ENCODE results near the gene ZNF831.
A peak's percentile ranks its signal among the peaks of the same experiment; 100 is the strongest.

The ZNF831 gene

DNA sequence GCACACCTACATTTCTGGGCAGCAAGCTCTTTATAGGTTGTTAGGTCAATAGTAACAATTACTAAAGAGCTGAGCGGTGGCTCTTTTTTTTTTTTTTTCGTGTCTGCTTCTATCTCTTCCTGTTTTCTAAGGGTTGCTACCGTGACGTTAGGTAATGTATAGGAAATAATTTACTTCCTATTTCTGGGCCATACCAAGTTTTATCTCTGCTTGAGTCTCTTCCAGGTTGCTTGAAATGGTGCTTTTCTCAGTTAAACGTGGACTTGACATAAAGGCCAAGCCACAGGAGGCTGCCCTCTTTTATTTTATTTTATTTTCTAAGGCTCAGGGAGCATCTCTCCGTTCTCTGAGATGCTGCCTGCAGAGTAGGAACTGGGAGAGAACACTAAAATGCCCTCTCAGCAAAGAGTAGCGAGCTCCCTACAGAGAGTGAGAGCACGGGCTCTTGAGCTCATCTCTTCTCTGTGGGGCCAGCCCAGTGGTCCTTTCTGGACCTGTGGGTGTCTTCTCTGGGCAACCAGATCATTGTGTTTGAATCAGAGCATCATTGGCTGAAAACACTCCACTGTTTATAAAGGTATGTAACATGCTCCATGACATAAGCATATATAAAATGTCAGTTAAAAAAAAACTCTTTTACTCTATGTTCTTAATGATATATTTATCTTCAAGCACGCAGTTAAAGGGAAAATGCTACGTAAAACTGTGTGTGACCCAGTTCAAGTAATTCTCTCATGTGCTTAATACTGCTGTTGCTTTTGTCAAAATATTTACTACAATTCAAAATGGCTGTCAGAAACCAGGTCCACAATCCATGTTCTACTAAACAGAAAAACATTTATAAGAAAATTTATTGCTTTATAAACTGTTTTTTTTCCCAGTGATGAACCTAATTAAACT is at the start of gene ZNF831:
Gene ZNF831 (plus strand): TSS at position 191 of the 900 bp plus-strand sequence. CDS start 27,199 bp downstream, outside the sequence.
- no peak for DNase-seq (ENCODE audit: low read depth in 2 of 2, low spot score in 1 of 2)

DNA sequence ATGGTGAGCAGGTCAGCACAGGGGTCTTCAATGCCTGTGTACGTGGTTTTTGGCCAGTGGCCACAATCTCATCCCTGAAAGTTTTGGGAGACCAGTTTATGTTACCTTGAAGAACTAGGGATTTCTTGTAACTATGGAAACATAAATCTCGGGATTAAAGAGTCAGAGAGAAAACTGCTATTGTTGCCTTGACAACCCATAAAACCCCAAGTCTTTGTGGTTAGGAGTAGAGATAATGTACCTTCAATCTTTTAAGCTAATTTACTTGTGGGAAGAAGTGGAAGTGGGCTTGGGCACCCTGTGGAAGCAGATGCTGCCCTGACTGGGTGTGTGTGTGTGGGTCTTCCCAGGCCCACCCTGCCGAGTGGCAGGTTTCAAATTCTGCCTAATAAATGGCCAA is 46.1 kb upstream of the ZNF831 start:
- DNase-seq (ENCODE audit: low read depth in 2 of 2, low spot score in 1 of 2): no peak

GRCh38 chr20:59118855-59119254 is 44.8 kb upstream of the ZNF831 start:
- DNase-seq (ENCODE audit: low read depth in 2 of 2, low spot score in 1 of 2): no peak

DNA sequence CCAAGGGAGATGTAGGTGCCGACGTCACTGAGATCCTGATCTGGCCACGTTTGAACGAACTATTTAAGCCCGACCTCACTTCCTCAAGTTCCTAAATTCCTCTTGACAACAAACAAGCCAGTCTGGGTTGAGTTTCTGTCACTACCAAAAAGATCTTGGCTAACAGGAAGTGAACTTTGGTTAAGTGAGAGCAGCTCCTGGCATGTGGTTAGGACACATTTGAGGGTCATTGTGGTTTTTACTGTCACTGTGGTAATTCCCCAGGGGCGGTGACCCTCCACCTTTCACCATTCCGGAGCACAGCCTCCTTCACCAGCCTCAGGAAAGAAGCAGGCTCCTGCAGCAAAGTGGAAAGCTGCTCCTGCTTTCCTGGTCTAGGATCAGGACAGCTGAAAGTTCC is 43.1 kb upstream of the ZNF831 start:
- no peak for DNase-seq (ENCODE audit: low read depth in 2 of 2, low spot score in 1 of 2)

GRCh38 chr20:59120919-59121318 is 42.7 kb upstream of the ZNF831 start:
- DNase-seq (ENCODE audit: low read depth in 2 of 2, low spot score in 1 of 2): no peak

- DNase-seq (ENCODE audit: low read depth in 2 of 2, low spot score in 1 of 2): no peak
Measured at GRCh38 chr20:59121714-59122565, 41.7 kb upstream of the ZNF831 start.

- no peak for DNase-seq (ENCODE audit: low read depth in 2 of 2, low spot score in 1 of 2)
Measured at GRCh38 chr20:59122566-59122919, 41.1 kb upstream of the ZNF831 start.

DNA sequence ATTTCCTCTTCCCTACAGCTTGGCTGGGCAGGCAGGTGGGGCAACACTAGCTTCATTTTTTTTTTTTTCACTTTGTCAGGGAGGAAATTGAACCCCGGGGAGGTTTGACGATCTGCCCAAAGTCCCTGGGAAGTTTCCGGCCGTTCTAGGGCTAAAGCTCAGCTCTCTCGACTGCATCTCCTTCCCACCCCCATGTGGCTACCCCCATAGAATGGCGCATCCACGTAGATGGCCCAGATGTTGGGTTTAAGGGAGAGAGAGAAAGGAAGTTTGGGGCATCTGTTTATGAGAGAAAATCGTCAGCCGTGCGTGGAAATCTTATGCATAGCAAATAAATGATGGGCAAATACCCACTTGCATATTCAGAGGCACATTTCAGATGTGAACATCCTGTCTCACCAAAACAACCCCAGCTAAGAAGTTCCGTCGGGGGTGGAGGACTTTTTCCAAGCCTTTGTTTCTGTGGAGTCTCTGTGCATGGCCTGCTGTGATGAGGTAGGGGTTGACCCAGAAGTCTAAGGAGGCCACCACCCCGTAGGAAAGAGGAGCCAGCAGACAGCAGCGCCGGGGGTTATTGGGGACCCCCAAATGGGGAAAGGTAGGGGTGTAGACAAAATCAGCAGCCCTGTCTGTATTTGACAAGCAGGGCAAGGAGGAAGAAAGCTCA is 40.5 kb upstream of the ZNF831 start:
- DNase-seq (ENCODE audit: low read depth in 2 of 2, low spot score in 1 of 2): peak; percentile 17 to 31

GRCh38 chr20:59123678-59124255 is 39.9 kb upstream of the ZNF831 start:
- no peak for DNase-seq (ENCODE audit: low read depth in 2 of 2, low spot score in 1 of 2)

GRCh38 chr20:59124296-59125029 is 39.2 kb upstream of the ZNF831 start:
- no peak for DNase-seq (ENCODE audit: low read depth in 2 of 2, low spot score in 1 of 2)

- no peak for DNase-seq (ENCODE audit: low read depth in 2 of 2, low spot score in 1 of 2)
Measured at GRCh38 chr20:59125332-59125731, 38.3 kb upstream of the ZNF831 start.

GRCh38 chr20:59125836-59126235 is 37.8 kb upstream of the ZNF831 start:
- DNase-seq (ENCODE audit: low read depth in 2 of 2, low spot score in 1 of 2): no peak

DNA sequence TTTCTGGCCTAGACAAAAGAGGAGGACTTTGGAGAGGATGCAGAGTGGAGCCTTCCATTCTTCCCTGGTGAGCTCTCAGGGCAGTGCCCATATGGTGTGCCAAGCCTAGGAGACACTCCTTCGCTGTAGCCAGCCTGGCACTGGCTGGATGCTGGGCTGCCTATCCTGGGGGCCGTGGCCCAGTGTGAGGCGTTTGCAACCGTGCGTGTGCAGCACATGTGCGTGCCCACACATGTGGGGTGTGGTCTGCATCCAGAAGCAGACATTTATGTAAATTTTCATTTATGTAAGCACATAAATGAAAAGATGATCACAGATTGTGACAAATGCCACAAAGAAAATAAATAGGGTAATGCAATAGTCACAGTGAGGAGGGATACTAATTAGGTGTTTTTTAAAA is 35.8 kb upstream of the ZNF831 start:
- no peak for DNase-seq (ENCODE audit: low read depth in 2 of 2, low spot score in 1 of 2)

DNA sequence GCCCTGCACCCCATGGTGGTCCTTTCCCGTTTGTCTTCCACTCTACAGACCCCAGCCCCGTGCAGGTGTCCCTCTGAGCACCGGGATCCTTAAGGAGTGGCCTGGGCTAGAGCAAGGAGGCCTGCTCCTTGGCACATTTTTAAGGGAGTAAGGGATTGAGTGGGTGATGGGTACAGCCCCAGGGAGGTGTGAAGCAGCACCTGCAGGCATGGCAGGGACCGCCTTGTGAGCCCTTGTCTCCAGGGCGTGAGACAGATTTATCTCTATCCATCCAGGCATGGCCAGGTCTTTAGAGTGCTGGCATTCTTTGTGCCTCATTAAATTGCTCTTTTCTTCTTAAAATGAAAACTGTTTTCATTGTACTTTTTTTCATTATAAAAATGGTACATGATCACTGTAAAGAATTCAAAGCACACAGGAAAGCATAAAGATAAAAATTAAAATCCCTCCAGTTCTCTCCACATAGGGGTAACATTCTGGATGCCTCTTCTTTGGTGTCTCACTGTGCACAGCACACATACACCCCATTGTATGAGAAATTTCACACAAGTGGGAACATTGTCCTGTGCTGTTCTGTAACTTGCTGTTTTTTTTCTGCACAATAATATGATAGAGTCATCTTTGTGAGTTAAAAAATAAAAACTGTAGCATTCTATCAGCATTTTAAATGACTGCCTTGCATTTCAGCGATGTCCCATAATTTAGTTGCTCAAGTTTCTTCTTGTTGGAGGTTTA is 31.9 kb upstream of the ZNF831 start:
- no peak for DNase-seq (ENCODE audit: low read depth in 2 of 2, low spot score in 1 of 2)

DNA sequence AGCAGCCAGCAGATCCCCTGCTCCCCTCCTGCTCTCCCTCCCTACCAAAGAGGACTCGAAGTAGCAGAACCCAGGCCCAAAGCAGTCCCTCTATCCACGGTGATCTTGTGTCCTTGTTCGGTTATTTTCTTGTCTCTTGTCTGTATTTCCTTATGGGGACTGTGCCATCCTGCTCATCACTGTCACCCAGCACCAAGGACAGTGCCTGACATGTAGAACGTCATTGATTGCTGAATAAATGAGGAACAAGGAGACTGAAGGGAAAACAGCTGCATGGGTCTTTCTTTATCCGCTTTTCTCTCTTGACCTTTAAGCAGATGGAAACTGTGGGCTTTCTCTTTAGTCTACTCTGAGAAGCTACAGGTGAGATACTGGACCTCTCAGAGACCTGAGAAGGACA is 29.4 kb upstream of the ZNF831 start:
- no peak for DNase-seq (ENCODE audit: low read depth in 2 of 2, low spot score in 1 of 2)

GRCh38 chr20:59135093-59135492 is 28.5 kb upstream of the ZNF831 start:
- DNase-seq (ENCODE audit: low read depth in 2 of 2, low spot score in 1 of 2): no peak

- no peak for DNase-seq (ENCODE audit: low read depth in 2 of 2, low spot score in 1 of 2)
Measured at GRCh38 chr20:59136027-59136426, 27.6 kb upstream of the ZNF831 start.

GRCh38 chr20:59137532-59137931 is 26.1 kb upstream of the ZNF831 start:
- DNase-seq (ENCODE audit: low read depth in 2 of 2, low spot score in 1 of 2): no peak

DNA sequence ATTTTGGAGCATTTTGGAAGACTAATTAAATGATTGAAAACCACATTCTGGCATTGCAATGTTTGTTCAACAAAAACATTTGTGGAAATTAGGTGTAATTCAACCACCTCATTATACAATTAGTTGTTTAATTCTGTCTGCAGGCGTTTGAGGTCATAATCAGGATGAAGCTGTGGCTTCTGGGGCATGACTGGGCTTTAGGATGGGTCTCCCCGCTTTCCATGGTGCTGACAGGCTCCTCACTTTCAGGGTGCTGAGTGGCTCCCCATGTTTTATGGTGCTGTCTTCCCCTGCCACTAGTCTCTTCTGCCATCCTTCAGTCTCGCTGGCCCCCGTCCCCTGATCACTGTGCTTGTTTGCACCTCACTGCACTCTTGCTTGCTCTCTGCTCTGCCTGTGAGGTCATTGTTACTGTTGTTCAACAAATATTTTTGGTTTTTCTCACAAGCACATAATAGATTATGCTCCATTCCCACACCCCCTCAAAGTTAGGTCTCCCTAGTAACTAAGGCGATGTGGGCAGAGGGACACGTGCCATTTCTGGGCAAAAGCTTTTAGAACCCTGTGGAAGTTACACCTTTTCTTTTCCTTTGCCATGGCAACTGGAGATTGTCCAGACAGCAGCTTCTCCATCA is 25.4 kb upstream of the ZNF831 start:
- DNase-seq (ENCODE audit: low read depth in 2 of 2, low spot score in 1 of 2): no peak

Data from stimulated activated CD8-positive, alpha-beta memory T cell treated with anti-CD3 and anti-CD28 coated beads, Interleukin-4, amount 100 ng/mL, for 4 hours (primary cell).